HG02938 (cell line): Measurements from ENCODE around the gene LGR6.
"Not testable (repeated sequence)": the region's sequence is repeated elsewhere in the genome, so short reads cannot be mapped to it uniquely, and the experiment has no call there.

ENCODE experiments used
- ATAC-seq: cut with Tn5 transposase; IDR thresholded peaks from one replicate; pipeline ENCODE4 v1.9.1; 2021; ENCODE audit warnings: mild to moderate bottlenecking, moderate library complexity; ENCODE audit not compliant: unreplicated experiment

Gene LGR6

DNA sequence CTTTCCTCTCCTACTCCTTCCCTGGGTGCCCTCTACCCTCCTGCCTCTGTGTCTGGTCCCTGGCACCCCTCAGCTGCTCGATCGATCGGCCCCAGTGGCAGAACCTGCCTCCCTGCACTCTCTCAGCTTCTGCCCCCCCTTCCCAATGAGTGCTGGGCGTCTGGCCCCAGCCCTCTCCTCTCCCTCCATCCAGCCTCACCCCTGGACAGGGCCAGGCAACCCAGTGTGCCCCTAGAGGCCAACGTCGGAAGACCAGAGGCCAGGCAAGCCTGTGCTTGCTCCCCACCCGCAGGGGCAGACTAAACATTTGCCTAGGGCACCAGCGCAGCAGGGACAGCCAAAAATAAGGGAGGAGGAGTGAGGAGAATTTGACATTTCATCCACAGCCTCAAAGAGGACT lies 43.5 kb downstream of the LGR6 start:
- no peak for ATAC-seq

DNA sequence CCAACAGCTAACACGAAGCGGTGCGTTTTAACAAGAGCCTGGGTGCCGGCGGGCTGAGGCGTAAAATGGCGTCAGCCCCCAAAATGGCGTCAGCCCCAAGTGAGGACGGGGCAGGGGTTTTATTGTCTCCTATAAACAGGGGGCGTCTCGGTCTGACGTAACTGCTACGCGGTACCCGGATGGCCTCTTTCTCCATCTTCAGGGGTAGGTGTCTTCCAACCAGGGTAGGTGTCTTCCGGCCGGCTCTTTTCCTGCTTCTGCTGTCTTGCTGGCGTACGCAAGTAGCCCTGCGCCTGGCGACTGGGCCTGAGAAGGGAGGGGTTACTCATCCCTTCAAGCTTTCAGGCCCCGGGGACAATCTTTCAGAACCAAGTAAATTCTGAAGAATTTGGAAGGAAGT lies 45.3 kb downstream of the LGR6 start:
- ATAC-seq, result no peak

DNA sequence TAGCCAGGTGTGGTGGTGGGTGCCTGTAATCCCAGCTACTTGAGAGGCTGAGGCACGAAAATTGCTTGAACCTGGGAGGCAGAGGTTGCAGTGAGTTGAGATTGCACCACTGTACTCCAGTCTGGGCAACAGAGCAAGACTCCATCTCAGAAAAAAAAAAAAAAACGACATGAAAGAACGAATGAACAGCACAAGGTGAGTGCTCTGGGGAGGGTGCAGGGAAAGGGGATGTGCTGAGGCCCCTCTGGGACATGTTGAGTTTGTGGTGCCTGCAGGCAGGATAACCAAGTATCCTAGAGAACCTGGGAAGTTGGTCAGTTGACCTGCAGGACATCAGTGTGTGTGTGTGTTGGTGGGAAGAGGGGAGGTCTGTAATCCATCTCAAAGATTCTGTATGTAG lies 46.6 kb downstream of the LGR6 start:
- not testable (repeated sequence) for ATAC-seq

DNA sequence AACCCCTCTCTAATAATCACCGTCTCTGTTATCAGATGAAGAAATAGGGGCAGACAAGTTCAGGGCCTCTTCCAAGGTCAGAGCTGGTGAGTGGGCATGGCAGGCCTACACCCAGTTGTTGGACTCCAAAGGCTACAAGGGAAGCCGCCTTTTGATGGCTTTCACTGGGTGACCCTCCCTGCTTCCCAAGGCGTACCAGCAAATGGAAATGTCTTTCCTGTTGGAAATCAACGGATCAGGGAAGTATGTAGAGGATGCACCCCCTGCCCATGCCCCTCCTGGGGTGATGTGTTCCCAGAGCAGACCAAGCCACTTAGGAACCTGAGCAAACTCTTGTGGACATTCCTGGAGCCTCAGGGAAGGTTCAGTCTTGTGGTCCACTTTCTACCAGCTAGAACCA lies 47.4 kb downstream of the LGR6 start:
- ATAC-seq, result no peak

DNA sequence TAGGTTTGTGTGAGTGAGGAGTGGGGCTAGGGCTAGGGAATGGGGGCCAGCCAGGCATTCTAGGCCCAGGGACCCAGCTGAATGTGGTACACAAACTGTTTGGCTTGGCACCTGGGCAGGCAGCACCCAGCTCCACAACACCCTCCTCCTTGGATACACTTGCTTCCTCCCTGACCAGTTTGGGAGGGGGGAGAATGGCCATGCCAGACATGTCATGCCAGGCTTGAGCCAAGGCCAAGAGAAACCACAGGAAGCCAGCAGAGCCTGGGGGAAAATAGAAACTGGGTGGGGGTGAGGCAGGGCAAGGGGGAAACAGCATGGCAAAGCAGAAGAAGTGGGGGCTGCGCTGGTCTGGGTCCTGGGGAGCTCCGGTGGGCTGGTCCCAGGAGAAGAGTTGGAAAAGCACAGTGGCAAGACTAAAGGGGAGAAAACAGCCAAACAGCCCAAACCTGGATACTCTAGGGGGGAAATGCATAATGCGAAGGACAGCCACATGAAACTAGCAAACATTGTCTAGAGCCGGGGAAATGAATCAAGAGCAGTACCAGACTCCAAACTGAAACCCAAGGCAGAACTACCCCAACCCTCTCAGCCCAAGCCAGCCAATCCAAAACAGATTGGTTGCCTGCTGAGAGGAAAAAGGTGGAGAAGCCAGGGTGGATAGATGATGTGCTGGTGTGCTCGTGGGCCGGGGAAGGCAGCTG lies 47.9 kb downstream of the LGR6 start:
- no peak for ATAC-seq

DNA sequence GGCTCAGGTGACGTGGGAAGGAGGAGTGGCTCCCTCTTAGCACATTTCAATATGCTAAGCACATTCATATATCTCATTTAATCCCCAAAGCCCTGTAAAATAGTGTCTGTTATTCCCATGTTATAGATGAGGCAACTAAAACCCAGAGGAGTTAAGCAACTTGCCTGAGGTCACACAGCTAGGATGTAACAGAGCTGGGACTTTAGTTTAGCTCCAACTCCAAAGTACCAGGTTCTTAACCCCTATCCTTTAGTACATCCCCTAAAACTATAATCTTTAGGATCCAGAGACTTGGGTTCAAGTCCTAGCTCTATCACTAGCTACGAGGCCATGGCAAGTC lies 48.5 kb downstream of the LGR6 start:
- no peak for ATAC-seq

DNA sequence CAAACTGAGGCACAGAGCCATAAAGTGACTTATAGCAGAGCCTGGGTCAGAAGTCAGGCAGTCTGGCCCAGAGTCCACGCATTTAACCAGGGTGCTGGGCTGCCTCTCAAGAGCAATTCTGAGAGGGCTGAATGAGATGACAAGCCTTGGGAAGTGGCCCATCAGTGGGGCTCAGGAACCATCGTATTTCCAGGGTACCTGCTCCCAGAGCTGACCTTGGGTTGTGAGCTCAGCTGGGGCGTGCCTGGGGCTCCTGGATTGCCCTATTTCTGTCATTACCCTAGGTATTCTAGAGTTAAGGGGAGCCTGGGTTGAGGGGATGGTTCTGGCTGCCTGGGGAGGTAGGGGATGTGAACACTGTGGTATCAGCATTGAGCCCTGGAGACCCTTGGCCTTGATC lies 49.4 kb downstream of the LGR6 start:
- no peak for ATAC-seq

DNA sequence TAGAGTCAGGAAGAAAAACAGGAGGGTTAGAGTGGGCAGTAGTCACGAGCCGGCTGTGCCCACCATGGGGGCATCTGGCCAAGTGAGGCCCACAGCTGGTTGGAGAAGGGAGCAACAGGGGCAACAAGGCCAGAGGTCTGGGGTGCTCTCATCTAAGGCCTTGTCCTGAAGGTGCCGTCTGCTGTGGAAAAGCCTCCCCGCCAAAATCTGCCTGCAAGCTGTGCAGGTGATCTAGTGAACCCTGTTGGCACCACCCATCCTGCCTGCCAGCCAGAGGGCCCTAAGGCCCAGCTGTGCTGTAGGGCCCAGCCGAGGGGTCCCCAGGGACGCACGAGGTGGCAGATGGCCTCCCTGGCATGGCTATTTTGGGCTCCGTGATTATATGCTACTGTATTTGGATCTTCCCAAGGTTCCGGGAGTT lies 51.3 kb downstream of the LGR6 start:
- ATAC-seq, result no peak

DNA sequence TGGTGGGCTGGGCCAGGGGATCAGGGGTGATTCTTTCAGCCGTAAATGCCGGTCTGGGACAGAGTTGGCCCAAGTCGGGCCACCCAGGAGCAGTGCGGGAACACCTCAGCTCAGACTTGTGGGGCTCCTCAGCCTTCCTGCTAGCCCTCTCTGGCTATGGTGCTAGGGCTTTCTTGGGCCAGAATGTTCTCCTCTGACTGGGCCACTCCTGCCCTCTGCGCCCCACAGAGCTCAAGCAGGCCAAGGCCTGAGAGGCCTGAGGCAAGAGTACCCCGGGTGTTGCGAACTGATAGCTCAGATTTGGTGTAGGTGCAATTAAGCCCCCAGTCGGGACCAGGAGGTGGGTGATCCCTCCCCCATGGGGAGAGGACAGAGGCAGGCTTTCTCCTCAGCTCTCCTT lies 51.8 kb downstream of the LGR6 start:
- ATAC-seq, result no peak

DNA sequence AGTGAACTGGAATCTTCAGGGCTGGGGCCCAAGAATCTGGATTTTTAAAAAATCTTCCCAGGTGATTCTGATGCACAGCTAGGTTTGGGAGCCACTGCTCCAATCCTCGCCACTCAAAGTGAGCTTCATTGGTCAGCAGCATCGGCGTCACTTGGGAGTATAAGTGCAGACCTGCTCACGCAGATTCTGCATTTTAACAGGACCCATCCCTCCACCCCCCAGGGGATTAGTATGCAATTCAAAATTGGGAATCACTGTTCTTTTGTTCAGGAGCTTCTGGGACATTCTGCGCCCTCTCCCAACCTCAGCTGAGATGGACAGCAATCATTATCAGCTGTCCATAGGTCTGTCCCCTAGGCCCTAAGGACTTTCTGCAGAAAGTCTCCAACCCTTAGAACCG lies 53.5 kb downstream of the LGR6 start:
- ATAC-seq, result no peak

DNA sequence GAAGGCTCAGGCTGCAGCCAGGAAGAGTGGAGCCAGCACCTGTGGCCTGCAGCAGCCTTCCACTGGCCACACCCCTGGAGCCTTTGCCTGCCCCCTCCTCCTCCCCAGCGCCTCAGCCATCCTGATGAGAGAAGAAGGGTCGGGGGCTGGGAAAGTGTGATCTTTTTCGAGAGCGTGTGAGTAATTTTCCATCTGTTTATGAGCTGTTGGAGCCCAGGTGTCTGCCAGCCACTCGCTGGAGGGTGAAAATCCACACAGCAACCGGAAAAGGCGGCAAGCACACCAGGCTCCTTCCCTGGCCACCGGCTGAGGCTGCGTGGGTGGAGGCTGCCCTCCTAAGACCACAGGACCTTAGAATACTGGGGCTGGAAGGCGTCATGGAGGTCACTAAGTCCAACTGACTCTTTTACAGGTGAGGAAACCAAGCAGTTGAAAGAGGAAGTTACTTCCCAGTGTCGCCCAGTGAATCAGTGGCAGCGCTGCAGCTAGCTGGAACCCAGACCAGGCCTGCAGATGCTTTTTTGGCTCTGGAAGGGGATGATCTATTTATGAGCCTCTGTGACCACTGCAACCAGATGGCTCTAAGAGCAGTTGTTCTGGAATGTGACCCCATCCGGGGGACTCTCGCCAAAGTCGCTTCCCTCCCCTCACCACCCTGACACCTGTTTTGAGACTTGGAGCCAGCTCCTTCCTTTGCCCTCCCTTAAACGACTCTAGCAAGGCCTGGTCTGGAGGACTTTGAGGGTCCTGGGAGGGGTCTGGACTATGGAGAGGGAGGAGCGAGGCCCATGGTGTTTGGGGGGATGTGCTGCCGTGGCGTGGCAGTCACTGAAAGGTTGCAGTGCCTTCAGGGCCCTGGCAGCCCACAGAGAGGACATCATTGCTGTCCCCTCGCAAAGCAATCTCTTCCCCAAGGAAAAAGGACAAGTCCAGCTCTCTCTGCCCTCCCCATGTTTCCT lies 54.5 kb downstream of the LGR6 start:
- no peak for ATAC-seq

DNA sequence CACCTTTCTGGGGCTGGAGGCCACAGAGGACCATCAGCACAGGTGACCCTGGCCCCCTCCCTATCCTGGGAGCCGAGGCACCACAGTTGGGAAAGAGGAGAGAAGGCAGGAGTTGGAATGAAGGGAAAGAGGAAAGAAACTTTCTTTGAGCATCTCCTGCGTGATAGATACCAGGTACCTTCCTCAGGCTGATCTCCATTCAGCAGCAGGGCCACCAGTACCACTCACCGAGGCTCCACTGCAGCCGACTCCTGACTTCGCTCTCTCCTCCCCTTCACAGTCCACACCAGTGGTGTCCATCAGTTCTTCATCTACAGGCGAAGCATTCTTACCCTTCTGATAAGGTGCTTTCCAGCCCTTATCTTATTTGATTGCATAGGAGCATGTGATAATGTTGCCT lies 55.3 kb downstream of the LGR6 start:
- no peak for ATAC-seq

DNA sequence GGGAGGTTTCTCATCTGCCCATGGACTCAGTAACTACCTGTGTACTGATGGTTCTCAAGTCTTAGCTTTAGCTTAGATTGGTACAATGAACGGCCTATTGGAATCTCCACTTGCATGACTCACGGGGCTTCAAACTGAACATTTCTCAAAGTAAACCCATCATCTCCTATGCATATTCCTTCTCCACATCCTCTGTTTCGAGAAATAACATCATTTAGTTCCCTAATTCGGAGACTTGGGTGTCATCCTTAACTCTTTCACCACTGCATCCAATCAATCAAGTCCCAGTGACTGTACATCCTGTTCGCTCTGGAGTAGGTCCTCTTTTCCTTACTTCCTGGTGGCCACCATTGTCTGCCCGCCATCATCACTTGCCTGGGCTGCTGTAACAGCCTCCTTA lies 55.8 kb downstream of the LGR6 start:
- ATAC-seq, result no peak

DNA sequence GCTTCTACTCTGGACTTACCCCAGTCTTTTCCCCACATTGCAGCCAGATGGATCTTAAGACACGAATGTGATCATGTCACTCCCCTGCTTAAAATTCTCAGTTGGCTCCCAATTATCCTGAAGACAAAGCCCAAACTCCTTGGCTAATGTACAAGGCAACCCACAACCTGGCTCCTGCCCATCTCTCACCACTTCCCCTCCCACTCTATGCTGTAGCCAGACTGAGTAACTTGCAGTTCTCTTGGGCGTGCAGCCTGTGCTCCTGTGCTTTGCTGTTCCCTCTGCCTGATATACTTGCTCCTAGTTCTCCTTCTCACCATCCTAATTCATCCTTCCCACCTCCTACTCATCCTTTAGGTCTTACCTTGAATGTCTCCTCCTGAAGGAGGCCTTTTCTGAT lies 56.2 kb downstream of the LGR6 start:
- ATAC-seq, result no peak

DNA sequence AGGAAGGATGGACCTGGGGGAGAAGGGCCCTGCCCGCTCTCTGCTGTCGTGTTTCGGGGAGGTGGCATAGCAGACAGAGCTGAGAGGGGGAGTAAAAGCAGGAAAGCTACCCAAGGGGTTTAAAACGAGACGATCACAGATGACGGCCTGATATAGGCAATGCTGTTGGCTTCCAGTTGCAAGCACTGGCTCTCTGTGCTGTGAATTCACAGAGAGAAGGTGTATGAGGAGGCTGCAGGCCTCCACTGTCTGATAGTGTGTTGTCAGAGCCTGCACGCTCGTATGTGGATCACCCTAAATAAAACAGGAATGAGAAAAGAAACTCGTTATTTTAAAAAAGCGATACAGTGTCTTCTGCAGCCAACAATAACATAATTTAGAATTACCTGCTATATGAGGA lies 57.4 kb downstream of the LGR6 start:
- ATAC-seq, result no peak

DNA sequence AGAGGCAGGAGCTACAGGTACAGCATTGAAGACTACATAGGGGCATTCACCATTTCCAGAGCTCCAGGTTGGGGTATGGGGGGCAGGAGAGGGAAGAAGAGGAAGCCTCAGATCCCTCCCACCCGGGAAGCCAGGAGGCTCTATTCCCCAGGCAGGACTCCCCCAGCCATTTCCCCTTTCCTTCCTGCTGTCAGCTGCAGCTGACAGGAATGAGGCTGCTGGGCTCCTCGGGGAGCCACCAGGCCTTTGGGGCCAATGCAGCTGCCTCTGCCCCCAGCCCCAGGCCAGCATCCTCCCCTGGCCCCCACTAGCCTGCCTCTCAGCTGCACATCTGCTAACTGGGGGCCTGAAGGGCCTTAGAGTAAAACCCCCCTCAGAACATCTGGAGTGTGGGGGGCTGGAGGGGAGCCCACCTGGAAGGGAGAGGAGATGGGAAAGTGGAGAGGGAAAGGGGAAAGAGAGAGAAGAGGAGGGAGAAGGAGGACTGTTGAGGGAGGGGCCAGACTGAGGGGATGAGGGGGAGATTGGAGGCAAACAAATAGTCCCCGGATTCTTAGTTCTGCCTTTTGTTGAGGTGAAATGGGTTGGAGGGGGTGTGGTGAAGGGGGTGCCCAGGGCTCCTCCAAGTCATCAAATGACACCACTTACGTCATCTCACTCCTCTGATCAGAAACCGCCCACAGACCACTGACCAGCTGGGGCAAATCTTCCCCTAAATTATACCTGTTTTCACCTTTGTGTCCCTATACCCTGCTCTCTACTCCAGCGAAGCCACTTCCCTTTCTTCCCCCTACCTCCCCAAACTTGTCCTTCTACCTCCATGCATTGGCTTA lies 58.0 kb downstream of the LGR6 start:
- no peak for ATAC-seq

DNA sequence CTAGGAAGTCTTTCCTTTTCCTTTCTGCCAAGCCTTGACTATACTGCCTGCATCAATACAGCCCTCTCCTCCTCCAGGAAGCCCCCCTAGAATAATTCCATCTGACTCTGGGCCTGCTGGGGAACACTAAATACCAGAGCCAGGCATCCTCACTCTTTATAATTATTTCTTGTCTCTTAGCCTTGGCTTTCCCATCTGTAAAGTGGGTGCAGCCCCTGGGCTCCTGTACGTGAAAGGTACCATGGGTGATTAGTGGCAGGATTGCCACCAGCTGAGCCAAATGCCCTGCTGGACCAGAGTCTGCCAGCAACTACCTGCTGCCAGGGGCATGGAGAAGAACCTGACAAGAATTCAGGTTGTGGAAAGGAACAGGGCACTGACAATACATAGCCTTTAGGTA lies 58.7 kb downstream of the LGR6 start:
- ATAC-seq, result no peak

DNA sequence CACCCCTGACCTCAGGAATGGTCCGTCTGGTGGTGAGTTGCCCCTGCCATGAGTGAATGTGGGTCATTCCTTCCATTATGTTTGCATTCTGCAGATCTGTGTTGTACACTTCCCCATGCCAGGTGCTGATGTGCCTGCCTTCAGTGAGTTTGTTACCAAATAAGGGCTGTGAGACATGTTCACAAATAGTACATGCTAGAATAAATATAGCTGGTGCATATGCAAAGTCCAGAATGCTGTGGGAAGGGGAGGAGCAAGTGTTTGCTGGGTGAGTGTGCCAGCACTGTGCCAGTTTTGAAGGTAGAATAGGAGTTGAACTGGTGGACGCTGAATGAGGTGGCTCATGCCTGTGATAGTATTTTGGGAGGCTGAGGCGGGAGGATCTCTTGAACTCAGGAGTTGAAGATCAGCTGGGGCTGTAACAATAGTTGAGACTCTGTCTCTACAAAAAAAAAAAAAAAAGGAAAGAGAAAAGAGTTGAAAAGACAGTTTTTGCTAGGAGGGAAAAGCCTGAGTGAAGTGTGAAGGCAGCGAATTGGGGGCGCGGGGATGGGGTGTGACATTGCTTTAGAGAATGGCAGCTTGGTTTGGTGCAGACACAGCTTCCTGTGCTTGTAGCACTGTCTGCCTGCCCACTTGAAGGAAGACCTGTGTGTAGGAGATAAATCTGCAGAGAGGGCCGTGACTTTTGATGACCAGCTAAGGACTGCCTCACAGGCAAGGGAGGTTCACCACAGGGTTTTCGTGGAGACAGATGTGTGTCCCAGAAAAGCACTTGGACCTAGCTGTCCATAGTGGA lies 61.1 kb downstream of the LGR6 start:
- ATAC-seq, result no peak

DNA sequence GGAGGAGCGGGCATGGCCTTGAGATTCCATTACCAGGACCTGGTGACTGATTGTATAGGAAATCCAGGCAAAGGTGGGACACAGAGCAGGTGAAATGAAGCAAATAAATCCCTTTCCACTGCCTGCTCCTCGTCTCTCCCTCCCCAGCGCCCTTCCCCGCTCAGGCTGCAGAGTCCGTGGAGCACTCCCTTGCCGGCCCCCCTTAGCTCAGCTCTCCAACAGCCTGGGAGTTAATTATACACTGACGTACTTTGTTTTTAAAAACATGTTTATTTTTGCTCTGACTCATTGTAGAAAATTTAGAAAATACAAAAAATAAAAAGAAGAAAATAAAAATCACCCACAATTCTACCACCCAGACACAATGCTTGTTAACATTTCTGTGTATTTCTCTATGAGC lies 61.7 kb downstream of the LGR6 start:
- ATAC-seq, result no peak

DNA sequence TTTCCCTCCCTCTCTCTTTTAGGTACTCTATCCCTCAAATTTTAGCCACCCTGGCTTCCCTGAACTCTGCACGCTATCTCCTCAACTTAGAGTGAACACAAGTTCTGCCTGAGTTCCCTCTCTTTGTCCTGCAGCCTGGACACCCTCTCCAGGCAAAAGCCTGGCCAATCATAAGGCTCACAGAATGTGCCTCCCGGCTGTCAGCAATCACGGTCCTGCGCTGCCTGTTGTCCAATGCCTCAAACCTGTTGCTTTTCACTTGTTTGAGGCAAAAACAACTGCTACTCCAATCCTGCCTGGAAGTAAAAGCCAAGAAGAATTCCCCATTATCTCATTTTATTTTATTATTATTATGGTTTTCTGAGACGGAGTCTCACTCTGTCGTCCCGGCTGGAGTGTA lies 66.1 kb downstream of the LGR6 start:
- ATAC-seq, result no peak
